A673 (cell line): ENCODE data around the gene FMNL3.

Source experiments
- CTCF ChIP-seq: fragments of 300-800, 200-600 bp; sonication (generic); conservative IDR thresholded peaks from 2 replicates; pipeline ENCODE4 v1.5.1; 2017; ENCODE audit warnings: low read depth, mild to moderate bottlenecking, antibody characterized with exemption, low read length, moderate library complexity, mixed read lengths
- EZH2 ChIP-seq: fragments of 200-600 bp; sonication (generic); IDR thresholded peaks from 2 replicates; pipeline ENCODE4 v1.6.1; 2017; ENCODE audit warnings: borderline replicate concordance, low read depth, mild to moderate bottlenecking, mixed read lengths, antibody characterized with exemption, low read length; ENCODE audit not compliant: poor library complexity, severe bottlenecking

DNA sequence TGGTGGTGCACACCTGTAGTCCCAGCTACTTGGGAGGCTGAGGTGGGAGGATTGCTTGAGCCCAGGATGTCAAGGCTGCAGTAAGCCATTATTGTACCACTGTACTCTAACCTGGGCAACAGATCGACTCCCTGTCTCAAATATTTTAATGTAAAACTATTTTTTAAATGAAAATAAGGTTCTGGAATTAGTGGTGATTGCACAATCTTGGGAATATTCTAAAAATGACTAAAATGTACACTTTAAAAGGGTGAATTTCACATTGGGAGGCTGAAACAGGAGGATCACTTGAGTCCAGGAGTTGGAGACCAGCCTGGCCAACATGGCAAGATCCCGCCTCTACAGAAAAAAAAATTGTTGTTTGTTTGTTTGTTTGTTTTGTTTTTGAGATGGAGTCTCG lies 21.2 kb upstream of the FMNL3 start:
- no peak for TF ChIP-seq CTCF
- TF ChIP-seq EZH2, result no peak
